OCI-LY7 (cell line): ENCODE measurements around the gene PDZRN3.

ENCODE experiments used
- CTCF ChIP-seq: fragments of 200-600 bp; sonication (generic); conservative IDR thresholded peaks from 2 replicates; pipeline ENCODE4 v1.5.1; 2014; ENCODE audit warnings: mild to moderate bottlenecking, antibody characterized with exemption, low read length, moderate library complexity, mixed read lengths
- EZH2phosphoT487 ChIP-seq: fragments of 200-600 bp; sonication (generic); IDR thresholded peaks from 2 replicates; pipeline ENCODE4 v1.6.1; 2018; ENCODE audit warnings: low read depth, borderline replicate concordance, mild to moderate bottlenecking, mixed run types, antibody characterized with exemption, low read length, moderate library complexity, mixed read lengths

- TF ChIP-seq CTCF (no peak), EZH2phosphoT487 (no peak)
Observed at GRCh38 chr3:73575519-73575918, 49.2 kb downstream of the PDZRN3 start.
